Activated CD8-positive, alpha-beta memory T cell treated with anti-CD3 and anti-CD28 coated beads, Interleukin-2, amount 50 U/mL, for 24 hours (primary cell): ENCODE results near the gene CIBAR2.
A peak's percentile ranks its signal among the peaks of the same experiment; 100 is the strongest.

Experiments used
- DNase-seq: peaks from one replicate; pipeline ENCODE4 v3.0.0-alpha.2; 2020; ENCODE audit errors: extremely low read depth

Gene CIBAR2

GRCh38 chr16:85103114-85104079 lies 8.9 kb downstream of the CIBAR2 start:
- no peak for DNase-seq

- no peak for DNase-seq
These were observed 10.2 kb downstream of the CIBAR2 start for GRCh38 chr16:85101956-85102630.

GRCh38 chr16:85100265-85100664 lies 12.0 kb downstream of the CIBAR2 start:
- DNase-seq, result no peak

- DNase-seq, result no peak
These were observed 13.7 kb downstream of the CIBAR2 start for GRCh38 chr16:85098565-85098964.

GRCh38 chr16:85096921-85097320 lies 15.4 kb downstream of the CIBAR2 start:
- DNase-seq, result no peak

GRCh38 chr16:85094812-85095211 lies 17.5 kb downstream of the CIBAR2 start:
- no peak for DNase-seq

GRCh38 chr16:85094176-85094805 lies 18.0 kb downstream of the CIBAR2 start:
- no peak for DNase-seq

GRCh38 chr16:85093705-85094104 lies 18.6 kb downstream of the CIBAR2 start:
- no peak for DNase-seq

- no peak for DNase-seq
These were observed 19.4 kb downstream of the CIBAR2 start for GRCh38 chr16:85092851-85093250.

GRCh38 chr16:85092309-85092708 lies 20.0 kb downstream of the CIBAR2 start:
- no peak for DNase-seq

- no peak for DNase-seq
These were observed 20.8 kb downstream of the CIBAR2 start for GRCh38 chr16:85091522-85091910.

- no peak for DNase-seq
These were observed 21.3 kb downstream of the CIBAR2 start for GRCh38 chr16:85090873-85091521.

GRCh38 chr16:85090181-85090580 lies 22.1 kb downstream of the CIBAR2 start:
- no peak for DNase-seq

- DNase-seq, result no peak
These were observed 22.7 kb downstream of the CIBAR2 start for GRCh38 chr16:85089525-85089924.

- DNase-seq, result no peak
These were observed 23.6 kb downstream of the CIBAR2 start for GRCh38 chr16:85088570-85089199.

- no peak for DNase-seq
These were observed 24.2 kb downstream of the CIBAR2 start for GRCh38 chr16:85087899-85088569.

GRCh38 chr16:85086347-85087291 lies 25.7 kb downstream of the CIBAR2 start:
- peak; percentile 58 for DNase-seq

GRCh38 chr16:85085721-85086120 lies 26.6 kb downstream of the CIBAR2 start:
- DNase-seq, result no peak

- DNase-seq, result no peak
These were observed 27.3 kb downstream of the CIBAR2 start for GRCh38 chr16:85084841-85085510.
